Peyer's patch (tissue), 4 donors: Measurements from ENCODE around the gene ZBTB20.

Experiments
- CTCF ChIP-seq, 6 experiments: fragments of 450-650 bp in 4 of 6; fragments of 200-600 bp in 2 of 6; sonication (generic) in 1 of 6; IDR thresholded peaks; one replicate each; pipeline ENCODE4 v1.5.1; 2017 to 2019; ENCODE audit warnings: antibody characterized with exemption in 6 of 6, mild to moderate bottlenecking in 3 of 6, moderate library complexity in 1 of 6
- POLR2A ChIP-seq, 2 donors: fragments of 450-650 bp; IDR thresholded peaks; one replicate each; pipeline ENCODE4 v1.5.1; 2017; ENCODE audit warnings: antibody characterized with exemption in 2 of 2, mild to moderate bottlenecking in 2 of 2, moderate library complexity in 2 of 2

- TF ChIP-seq CTCF (IDR thresholded peaks at IDR 0.05) (no peak), POLR2A (IDR thresholded peaks at IDR 0.05) (no peak)
These were observed 300.3 kb downstream of the ZBTB20 start for GRCh38 chr3:114846779-114847178.
